ENCODE measurements around the gene GPC5. TPM values are rescaled to one million over a fixed set of nuclear protein-coding genes. Genes with fewer than 3 reads are reported as not detected.

Gene GPC5
- total RNA-seq, 1 experiment from 2014 or later: not detected

DNA sequence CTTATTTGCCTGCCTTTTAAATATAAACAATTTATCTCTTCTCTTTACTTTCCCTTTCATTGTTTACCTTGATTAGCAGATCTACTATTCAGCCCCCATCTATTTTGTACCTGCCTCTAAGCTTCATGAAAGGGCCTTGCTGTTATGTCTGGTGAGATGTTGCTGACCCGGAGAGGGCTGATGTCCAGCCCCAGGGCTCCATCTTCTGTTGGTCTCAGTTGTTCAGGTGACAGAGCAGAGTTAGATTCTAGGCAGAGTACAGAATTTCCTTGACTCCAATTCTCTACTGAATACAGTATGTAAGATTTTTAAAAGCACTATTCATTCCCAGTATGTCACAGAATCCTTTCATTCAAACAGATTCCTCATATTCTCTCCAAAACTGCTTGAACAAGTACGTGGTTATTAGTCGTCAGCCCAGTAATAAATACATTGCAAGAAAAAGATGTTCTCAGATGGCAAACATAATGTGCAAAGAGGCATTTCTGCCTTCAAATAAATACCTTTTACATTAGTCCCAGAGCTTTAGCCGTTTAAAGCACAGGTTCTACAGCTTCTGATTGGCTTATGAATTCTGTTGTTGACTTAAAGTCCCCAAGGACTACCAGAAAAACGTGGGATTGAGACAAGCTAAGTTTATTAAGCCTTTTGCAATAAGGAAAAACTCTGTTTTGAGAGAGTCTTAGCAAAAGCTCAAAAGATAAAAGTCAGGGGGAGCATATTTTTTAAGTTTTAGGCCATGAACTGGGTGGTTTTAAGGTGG lies 159.1 kb downstream of the GPC5 start:
- Mint-ChIP-seq H3K36me3 (ENCODE audit: insufficient read depth, unreplicated experiment) (no peaks in the 10 kb centered on the region), H3K9me3 (ENCODE audit: low read depth, unreplicated experiment) (no peaks in the 10 kb centered on the region), H3K4me1 (ENCODE audit: low read depth, unreplicated experiment) (no peaks in the 10 kb centered on the region), H3K27ac (ENCODE audit: unreplicated experiment) (no peak overlapping the region), H3K4me3 (ENCODE audit: low read depth, unreplicated experiment) (no peak overlapping the region), H3K27me3 (ENCODE audit: unreplicated experiment) (no peaks in the 10 kb centered on the region)
- BruUV-seq (replicated peaks): no TSS peak
- intact Hi-C loops (cut with micrococcal nuclease; ENCODE audit: unreplicated experiment): no loop called here
- CTCF ChIA-PET: no interaction called here
- TF ChIP-seq, protein P1, sequence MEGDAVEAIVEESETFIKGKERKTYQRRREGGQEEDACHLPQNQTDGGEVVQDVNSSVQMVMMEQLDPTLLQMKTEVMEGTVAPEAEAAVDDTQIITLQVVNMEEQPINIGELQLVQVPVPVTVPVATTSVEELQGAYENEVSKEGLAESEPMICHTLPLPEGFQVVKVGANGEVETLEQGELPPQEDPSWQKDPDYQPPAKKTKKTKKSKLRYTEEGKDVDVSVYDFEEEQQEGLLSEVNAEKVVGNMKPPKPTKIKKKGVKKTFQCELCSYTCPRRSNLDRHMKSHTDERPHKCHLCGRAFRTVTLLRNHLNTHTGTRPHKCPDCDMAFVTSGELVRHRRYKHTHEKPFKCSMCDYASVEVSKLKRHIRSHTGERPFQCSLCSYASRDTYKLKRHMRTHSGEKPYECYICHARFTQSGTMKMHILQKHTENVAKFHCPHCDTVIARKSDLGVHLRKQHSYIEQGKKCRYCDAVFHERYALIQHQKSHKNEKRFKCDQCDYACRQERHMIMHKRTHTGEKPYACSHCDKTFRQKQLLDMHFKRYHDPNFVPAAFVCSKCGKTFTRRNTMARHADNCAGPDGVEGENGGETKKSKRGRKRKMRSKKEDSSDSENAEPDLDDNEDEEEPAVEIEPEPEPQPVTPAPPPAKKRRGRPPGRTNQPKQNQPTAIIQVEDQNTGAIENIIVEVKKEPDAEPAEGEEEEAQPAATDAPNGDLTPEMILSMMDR (IDR thresholded peaks at IDR 0.05; ENCODE audit: unreplicated experiment): no peak
- DNase-seq: no peak

DNA sequence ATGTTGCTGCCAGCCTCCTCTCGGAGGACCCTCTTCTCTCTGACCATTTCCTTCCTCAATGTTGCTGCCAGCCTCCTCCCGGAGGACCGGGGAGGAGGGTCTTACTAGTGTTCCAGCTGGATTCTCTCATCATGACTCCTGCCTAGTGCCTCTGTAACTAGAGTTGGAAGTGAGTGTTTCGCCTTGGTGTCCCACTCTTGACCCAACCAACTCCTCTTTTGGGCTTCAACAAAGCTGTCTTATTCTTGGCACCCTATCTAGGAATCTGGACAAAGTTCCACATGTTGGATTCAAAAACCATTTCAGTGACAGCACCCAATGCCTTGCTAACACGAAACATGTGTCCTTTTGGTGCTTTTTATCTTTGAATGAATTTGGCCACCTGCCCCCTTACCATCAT lies 165.4 kb downstream of the GPC5 start:
- TF ChIP-seq, protein P1 (IDR thresholded peaks at IDR 0.05; ENCODE audit: unreplicated experiment): no peak
- Mint-ChIP-seq H3K4me3 (ENCODE audit: low read depth, unreplicated experiment) (no peak overlapping the region), H3K27me3 (ENCODE audit: unreplicated experiment) (no peaks in the 10 kb centered on the region), H3K4me1 (ENCODE audit: low read depth, unreplicated experiment) (no peaks in the 10 kb centered on the region), H3K36me3 (ENCODE audit: insufficient read depth, unreplicated experiment) (no peaks in the 10 kb centered on the region), H3K9me3 (ENCODE audit: low read depth, unreplicated experiment) (no peaks in the 10 kb centered on the region), H3K27ac (ENCODE audit: unreplicated experiment) (no peak overlapping the region)
- CTCF ChIA-PET: no interaction called here
- BruUV-seq (replicated peaks): no TSS peak
- intact Hi-C loops (cut with micrococcal nuclease; ENCODE audit: unreplicated experiment): no loop called here
- DNase-seq: no peak

GRCh38 chr13:91564396-91564795 lies 166.0 kb downstream of the GPC5 start:
- Mint-ChIP-seq H3K27me3 (ENCODE audit: unreplicated experiment) (no peaks in the 10 kb centered on the region), H3K4me3 (ENCODE audit: low read depth, unreplicated experiment) (no peak overlapping the region), H3K9me3 (ENCODE audit: low read depth, unreplicated experiment) (no peaks in the 10 kb centered on the region), H3K36me3 (ENCODE audit: insufficient read depth, unreplicated experiment) (no peaks in the 10 kb centered on the region), H3K27ac (ENCODE audit: unreplicated experiment) (no peak overlapping the region), H3K4me1 (ENCODE audit: low read depth, unreplicated experiment) (no peaks in the 10 kb centered on the region)
- TF ChIP-seq, protein P1 (IDR thresholded peaks at IDR 0.05; ENCODE audit: unreplicated experiment): no peak
- BruUV-seq (replicated peaks): no TSS peak
- CTCF ChIA-PET: no interaction called here
- intact Hi-C loops (cut with micrococcal nuclease; ENCODE audit: unreplicated experiment): no loop called here
- no peak for DNase-seq

DNA sequence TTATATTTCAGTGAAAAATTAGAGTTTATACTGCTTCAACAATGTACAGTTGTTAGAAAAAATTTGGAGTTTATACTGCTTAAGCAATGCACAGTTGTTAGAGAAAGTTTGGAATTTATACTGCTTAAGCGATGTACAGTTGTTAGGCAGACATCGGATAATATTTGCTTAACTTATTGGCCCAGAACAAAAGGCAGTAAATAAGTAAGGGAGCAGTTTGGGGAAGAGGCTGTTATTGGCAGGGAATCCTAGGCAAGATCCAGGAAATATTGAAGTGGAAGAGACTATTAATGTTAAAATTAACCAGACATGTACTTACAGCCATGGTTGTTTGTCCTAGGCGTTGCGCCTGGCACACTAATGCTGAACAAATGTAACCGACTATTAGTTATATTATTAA lies 166.9 kb downstream of the GPC5 start:
- no peak overlapping the region for H3K4me3 Mint-ChIP-seq (ENCODE audit: low read depth, unreplicated experiment)
- CTCF ChIA-PET: no interaction called here
- no peak for DNase-seq
- BruUV-seq (replicated peaks): no TSS peak
- H3K9me3 Mint-ChIP-seq (ENCODE audit: low read depth, unreplicated experiment): no peaks in the 10 kb centered on the region
- H3K4me1 Mint-ChIP-seq (ENCODE audit: low read depth, unreplicated experiment): no peaks in the 10 kb centered on the region
- H3K27me3 Mint-ChIP-seq (ENCODE audit: unreplicated experiment): no peaks in the 10 kb centered on the region
- no peaks in the 10 kb centered on the region for H3K36me3 Mint-ChIP-seq (ENCODE audit: insufficient read depth, unreplicated experiment)
- intact Hi-C loops (cut with micrococcal nuclease; ENCODE audit: unreplicated experiment): no loop called here
- TF ChIP-seq, protein P1 (IDR thresholded peaks at IDR 0.05; ENCODE audit: unreplicated experiment): no peak
- no peak overlapping the region for H3K27ac Mint-ChIP-seq (ENCODE audit: unreplicated experiment)
